Activated CD4-positive, alpha-beta T cell treated with anti-CD3 and anti-CD28 coated beads, Interleukin-2, amount 50 U/mL, for 16 hours (primary cell): ENCODE data around the gene SKAP2.

Experiments used
- DNase-seq: peaks from one replicate; pipeline ENCODE4 v3.0.0-alpha.2; 2020

SKAP2 gene, protein sequence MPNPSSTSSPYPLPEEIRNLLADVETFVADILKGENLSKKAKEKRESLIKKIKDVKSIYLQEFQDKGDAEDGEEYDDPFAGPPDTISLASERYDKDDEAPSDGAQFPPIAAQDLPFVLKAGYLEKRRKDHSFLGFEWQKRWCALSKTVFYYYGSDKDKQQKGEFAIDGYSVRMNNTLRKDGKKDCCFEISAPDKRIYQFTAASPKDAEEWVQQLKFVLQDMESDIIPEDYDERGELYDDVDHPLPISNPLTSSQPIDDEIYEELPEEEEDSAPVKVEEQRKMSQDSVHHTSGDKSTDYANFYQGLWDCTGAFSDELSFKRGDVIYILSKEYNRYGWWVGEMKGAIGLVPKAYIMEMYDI

DNA sequence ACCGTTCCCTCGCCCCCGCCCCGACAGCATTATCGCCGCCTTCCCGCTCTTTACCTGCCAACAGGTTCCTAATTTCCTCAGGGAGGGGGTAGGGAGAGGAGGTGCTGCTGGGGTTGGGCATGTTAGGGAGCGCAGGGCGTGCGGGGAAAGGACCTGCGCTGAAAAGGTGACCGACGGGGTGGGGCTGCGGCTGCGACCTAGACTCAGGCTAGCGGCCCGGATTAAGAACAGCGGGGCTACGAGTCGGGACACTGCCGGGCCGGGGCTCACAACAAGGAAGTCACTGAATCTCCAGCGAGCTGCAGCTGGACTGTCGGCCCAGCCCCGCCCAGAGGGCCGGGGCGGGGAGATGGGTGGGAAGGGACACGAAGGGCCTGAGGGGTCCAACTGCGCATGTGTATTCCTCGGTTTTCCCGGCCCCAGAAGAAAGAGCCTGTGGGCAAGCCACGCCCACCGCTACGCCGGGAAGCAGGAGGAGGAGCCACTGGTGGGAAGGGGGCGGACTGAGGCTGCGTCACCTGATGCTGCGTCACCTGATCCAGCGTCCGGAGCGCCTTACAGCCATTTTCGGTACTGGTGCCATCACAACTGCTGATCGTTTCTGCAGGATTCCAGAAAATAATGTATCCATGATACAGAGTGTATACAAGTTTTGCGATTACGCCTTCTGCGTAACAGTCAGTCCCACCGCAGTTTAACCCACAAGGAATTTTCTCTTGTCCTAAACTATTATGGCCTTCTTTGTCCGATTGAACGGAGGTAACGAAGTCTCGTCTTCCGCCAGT is at the start of gene SKAP2:
Gene SKAP2, minus strand, starts transcription at position 282 of the 785 bp plus-strand sequence. Its CDS starts 161 bp downstream, at position 121.
- DNase-seq: peak; percentile 97

- DNase-seq: no peak
Measured at GRCh38 chr7:26912933-26913536, 48.6 kb upstream of the SKAP2 start.

GRCh38 chr7:26912338-26912737 is 47.9 kb upstream of the SKAP2 start:
- DNase-seq: no peak

DNA sequence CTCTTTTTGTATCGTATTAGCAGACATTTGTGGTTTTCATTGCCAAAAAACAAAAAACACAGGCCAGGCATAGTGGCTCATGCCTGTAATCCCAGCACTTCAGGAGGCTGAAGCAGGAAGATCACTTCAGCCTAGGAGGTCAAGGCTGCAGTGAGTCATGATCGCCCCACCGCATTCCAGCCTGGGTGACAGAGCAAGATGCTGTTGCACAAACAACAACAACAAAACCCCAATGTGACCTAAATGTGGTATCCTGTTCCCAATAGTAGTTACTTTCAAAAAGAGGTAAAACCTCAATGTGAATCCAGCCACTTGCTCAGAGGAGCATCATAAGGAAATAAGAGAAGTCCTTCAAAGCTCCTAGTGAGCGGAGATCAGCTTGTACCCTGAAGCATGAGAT is 45.8 kb upstream of the SKAP2 start:
- DNase-seq: no peak

DNA sequence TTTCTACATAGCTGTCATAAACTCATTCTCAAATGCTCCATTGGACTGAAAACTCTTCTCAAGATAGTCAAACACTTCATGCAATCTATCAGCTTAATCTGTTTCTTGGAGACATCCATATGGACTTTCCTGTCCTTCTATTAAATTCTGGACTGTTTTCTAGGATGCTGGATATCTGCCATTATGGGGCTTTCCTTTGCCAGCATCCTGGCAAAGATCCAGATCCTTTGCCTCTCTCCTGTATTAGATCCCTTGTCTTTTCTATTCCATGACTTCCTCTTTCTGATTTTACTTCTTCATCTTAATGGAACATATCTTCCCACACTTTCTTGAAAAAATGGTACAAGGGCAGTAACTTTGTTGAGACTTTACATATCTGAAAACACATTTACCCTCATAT is 35.9 kb upstream of the SKAP2 start:
- DNase-seq: no peak

- no peak for DNase-seq
Measured at GRCh38 chr7:26899519-26899918, 35.1 kb upstream of the SKAP2 start.

- no peak for DNase-seq
Measured at GRCh38 chr7:26898891-26899290, 34.5 kb upstream of the SKAP2 start.

DNA sequence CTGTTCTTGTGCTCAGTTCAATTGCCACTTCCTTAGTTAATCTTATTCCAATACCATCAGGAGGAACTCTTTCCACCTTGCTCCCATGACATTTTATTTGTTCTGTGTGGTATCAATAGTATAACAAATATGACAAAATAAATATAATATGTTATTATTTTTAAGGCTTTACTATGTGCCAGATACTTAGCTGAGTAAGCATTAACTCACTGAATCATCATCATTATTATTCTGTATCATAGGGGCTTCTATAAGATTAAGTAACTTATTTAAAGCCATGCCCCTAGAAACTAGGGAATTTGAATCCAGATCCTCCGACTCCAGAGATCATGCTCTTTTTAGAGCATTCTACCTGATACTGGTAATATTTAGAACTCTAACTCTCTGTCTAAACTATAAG is 33.5 kb upstream of the SKAP2 start:
- no peak for DNase-seq

DNA sequence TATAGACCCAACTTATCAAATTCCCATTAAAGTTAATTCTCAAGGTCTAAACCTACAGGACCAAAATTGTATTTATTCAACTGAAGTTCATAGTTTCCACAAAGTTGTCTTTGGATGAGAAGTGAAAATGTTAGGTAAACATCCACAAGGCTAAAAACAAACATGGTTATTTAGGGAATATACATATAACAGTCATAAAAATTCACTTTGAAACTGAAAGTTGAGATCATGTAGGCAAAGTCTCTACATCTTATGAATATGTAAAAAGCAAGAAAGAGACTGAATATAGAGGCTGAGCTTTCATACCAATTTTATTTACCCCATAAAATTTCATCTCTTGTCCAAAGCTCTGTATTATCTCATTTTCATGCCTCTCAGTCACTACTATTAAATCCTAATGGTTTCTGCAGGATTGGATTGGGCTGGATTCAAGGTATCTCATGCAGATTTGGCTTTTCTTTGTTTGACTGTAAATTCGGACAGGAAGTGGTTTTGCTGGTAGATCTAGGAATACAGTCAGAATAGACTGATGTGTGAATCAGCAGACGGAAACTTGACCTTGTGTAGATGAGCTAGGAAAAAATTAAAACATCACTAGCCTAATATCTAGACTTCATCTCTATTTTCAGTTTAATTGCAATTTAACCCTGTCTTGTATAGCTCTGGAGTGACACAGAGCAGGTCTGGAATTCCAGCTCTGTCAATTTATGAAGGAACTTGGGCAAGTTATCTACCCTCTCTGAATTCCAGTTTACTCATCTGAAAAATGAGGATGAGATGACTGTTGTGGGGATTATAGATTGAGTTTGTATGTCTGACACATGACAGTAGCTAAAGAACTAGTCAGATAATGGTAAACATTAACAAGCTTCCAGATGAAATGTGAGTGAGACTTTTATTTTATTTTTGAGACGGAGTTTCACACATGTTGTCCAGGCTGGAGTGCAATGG is 27.3 kb upstream of the SKAP2 start:
- DNase-seq: peak; percentile 3

DNA sequence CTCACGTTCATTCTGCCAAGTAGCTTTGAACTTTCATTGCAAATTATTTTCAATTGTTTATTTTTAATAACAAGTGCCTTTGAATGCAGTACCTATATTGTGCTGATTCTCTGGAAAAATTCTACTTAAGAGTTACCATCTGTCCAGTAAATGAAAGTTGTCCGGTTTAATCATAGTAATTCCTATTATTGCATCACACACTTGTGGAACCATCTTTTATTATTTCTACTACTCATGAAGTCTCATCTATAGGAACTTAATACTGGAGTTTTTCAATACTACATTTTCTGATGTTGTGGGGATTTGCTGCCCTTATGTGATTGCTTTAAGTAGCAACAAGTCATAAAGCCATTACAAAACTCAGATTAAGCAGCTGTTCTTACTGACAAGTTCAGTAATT is 16.5 kb upstream of the SKAP2 start:
- no peak for DNase-seq

DNA sequence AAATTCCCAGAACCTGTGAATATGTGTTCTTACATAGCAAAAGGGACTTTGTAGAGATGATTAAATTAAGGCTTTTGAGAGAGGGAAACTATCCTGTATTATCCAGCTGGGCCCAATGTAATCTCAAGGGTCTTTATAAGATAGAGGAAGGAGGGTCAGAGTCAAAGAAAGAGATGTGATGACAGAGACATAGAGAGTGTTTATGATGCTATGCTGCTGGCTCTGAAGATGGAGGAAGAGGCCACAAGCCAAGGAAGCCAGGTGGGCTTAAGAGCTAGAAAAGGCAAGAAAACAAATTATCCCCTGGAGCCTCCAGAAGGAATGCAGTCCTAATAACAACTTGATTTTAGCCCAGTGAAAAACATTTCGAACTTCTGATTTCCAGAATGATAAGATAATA is 15.3 kb upstream of the SKAP2 start:
- DNase-seq: no peak

DNA sequence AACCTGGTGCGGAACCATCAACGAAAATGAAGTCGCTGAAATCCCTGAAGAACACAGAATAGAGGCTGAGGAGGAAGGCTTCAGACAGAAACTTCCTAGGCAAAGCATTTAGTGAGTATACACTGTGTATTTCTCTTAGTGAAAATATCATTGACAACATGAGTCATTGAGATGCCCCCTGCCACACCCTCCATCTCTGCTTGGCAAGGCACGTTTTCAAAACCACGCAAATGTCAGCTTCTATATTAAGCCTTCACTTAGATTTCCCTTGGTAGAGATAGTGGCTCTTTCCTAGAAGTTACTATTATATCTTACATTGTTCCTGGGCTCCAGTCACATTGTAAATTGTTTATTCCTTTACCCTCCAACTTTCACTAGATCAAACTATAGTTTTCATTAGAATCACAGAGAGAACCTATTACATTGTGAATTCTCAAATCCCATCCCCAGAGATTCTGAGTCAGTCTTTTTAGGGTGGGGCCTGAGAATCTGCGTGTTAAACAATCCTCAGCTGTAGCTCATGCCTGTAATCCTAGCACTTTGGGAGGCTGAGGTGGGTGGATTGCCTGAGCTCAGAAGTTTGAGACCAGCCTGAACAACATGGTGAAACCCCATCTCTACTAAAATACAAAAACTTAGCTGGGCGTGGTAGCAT is 4.6 kb upstream of the SKAP2 start:
- DNase-seq: no peak

GRCh38 chr7:26865094-26865388 is 651 bp upstream of the SKAP2 start:
- DNase-seq: no peak

GRCh38 chr7:26863518-26864308 is 677 bp downstream of the SKAP2 start:
- peak; percentile 32 for DNase-seq

DNA sequence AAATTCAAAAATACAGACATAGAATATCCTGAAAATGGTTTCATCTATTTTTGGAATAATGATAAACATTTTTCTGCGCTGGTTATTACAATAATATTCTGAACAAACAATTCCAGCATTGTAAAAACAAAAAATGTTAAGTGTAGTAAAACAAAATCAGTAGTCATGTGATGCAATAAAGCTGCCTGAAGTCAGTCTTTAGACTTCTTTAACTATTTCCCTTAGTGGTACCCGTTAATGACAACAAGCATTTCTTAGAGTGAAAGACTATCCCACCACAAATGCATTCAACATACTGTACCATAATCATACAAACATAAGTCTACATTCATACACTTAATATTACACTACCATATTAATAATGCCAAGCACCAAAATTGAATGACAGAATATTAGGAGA is 1.6 kb downstream of the SKAP2 start:
- no peak for DNase-seq

DNA sequence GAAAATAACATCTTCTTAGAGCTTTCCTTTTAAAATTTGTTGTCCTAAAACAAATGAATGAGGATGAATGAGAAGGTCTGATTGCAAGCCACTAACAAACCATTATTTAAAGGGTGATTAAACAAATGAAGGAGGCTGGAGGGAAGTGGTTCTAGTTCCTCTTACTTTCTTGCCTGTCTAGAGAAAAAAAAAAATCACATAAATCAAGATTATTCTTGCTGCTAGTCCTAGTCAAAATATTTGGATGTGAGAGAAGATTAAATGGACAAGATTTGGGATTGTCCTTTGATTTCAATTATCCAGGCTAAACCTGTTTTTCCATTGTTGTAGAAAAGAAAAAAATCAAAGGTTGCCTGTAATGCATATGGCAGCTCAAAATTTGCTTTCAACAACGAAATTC is 3.3 kb downstream of the SKAP2 start:
- no peak for DNase-seq

- DNase-seq: no peak
Measured at GRCh38 chr7:26860361-26860760, 4.0 kb downstream of the SKAP2 start.

DNA sequence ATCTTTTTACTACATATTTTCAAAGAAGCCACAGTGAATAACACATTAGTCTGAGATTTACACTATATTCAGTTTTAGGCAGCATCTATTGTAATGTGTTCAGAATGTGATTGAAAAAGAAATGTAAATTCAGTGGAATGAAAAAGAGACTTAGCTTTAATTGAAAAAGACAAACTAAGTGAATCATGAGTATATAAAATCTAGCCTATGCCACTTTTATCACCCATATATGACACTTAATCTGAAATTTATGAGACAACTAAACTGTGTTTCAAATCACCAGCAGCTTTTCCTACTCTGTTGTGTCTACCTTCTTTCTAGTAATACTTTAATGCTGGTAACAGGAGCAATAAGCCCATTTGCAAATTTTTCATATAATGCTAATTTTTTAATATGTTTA is 4.7 kb downstream of the SKAP2 start:
- DNase-seq: no peak

GRCh38 chr7:26858735-26859134 is 5.7 kb downstream of the SKAP2 start:
- no peak for DNase-seq

GRCh38 chr7:26858241-26858715 is 6.1 kb downstream of the SKAP2 start:
- DNase-seq: no peak

GRCh38 chr7:26857506-26858240 is 6.7 kb downstream of the SKAP2 start:
- no peak for DNase-seq
